C4-2B (cell line): Measurements from ENCODE around the gene IL1RAPL2.

Experiments used
- H3K27ac ChIP-seq: fragments of 450-650 bp; 2 replicates; pipeline ENCODE4 v1.5.1; 2017
- ZFX ChIP-seq: fragments of 450-650 bp; IDR thresholded peaks from 2 replicates; pipeline ENCODE4 v1.6.1; 2017
- TF ChIP-seq, protein P1 (sequence below): fragments of 450-650 bp; conservative IDR thresholded peaks from 2 replicates; pipeline ENCODE4 v1.5.1; 2017; ENCODE audit warnings: mild to moderate bottlenecking

The IL1RAPL2 gene

DNA sequence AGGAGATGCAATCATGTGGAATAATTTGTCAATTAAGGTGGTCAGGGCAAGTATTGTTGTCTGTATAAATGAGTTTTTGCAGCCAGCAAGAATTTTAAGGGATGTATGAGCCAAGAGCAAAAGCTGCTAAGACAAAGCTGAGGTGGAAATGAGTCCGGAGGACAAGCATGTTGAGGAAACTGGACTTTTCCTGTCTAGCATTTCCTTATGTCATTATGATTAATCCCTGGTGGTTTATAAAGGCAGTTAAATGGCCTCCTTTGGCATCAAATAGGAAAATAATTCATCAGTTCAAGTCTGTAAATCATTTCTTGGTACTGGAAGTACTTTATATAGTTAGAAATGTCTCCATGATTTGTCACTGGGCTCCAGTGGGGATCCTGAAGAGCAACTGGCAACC lies 716.1 kb downstream of the IL1RAPL2 start:
- TF ChIP-seq, protein P1, sequence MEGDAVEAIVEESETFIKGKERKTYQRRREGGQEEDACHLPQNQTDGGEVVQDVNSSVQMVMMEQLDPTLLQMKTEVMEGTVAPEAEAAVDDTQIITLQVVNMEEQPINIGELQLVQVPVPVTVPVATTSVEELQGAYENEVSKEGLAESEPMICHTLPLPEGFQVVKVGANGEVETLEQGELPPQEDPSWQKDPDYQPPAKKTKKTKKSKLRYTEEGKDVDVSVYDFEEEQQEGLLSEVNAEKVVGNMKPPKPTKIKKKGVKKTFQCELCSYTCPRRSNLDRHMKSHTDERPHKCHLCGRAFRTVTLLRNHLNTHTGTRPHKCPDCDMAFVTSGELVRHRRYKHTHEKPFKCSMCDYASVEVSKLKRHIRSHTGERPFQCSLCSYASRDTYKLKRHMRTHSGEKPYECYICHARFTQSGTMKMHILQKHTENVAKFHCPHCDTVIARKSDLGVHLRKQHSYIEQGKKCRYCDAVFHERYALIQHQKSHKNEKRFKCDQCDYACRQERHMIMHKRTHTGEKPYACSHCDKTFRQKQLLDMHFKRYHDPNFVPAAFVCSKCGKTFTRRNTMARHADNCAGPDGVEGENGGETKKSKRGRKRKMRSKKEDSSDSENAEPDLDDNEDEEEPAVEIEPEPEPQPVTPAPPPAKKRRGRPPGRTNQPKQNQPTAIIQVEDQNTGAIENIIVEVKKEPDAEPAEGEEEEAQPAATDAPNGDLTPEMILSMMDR, result no peak
- TF ChIP-seq ZFX, result no peak
- H3K27ac ChIP-seq, result no peak overlapping the region

DNA sequence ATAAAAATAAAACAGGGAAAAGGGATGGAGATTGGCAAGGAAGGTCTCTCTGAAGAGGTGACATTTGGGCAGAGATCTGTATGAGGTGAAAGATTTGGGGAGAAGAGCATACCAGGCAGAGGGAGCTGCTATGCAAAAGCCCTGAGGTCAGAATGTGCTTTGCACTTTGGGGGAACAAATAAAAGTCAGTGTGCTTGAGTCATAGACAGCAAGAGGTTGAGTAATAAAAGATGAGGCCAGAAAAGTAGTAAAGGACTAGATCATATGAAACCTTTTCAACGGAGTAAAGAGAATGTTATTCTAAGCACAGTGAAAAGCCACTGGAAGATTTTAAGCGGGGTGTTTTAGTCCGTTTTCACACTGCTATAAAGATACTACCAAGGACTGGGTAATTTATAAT lies 731.0 kb downstream of the IL1RAPL2 start:
- no peak for TF ChIP-seq ZFX
- TF ChIP-seq, protein P1, result no peak
- H3K27ac ChIP-seq, result no peak overlapping the region

DNA sequence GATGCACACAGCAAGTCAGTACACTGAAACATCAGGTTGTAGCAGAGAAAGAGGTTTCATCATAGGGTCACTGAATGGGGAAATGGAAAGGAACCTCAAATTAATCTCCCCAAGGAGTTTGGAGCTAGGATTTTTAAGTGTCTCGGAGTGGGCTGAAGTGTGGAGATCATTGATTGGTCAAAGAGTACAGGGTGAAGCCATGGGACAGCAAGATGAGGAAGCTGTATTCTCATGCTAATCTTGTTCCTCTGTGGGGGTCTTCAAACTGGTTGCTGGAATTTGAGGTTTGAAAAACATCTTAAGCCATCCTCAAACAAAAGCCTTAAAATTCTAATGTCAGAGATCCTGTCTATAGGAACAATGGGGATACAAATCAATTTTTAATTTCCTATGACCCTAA lies 733.3 kb downstream of the IL1RAPL2 start:
- TF ChIP-seq ZFX, result no peak
- no peak overlapping the region for H3K27ac ChIP-seq

DNA sequence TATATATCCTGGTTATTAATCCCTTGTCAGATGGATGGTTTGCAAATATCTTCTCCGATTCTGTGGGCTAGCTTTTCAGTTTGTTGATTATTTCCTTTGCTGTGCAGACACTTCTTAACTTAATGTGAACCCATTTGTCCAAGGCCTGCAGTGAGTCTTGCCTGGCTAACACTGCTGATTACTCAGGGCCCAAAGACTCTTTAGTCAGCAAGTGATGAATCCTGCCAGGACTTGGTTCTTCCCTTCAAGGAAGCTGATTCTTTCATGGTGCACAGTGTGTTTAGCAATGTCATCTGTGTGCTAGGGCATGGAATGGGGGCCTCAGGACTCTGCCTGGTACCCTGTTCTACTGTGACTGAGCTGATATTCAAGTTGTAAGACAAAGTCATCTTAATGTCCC lies 736.2 kb downstream of the IL1RAPL2 start:
- TF ChIP-seq, protein P1, result no peak
- TF ChIP-seq ZFX, result no peak
- no peak overlapping the region for H3K27ac ChIP-seq

DNA sequence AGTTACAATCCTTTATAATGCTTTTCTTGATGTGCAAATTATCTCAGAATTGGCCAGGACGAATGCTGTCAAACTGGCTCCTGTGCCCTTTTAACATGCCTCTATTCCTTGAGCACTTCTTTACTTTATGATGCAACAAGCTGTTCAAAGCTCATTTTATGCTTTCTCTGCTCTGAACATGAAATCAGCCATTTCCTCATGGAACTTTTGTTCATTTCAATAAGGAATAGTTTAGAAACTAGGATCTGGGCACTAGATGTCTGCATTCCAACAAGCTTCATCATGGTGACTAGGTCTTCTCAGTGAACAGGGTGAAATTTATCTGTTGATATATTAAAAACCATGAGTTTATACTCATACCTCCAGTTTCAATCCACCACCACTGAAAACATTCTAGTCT lies 741.8 kb downstream of the IL1RAPL2 start:
- no peak overlapping the region for H3K27ac ChIP-seq
- TF ChIP-seq ZFX, result no peak
- TF ChIP-seq, protein P1, result no peak

DNA sequence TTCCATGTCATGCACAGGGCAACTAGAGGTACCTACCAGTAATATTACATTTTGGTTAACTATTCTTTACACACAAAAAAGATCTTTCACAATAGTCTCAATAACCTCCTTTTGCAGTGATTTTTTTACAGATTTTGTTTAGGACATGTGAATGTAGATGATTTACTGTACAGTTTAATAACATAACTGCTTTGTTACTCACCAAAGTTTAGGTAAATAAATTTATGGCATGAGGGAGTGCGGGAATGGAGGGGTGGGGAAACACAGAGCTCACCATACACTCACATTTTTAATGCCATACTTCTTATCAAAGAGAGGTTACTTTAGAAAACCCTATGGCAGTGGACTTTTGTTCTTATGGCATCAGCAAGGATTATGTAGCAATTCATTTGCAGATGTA lies 747.6 kb downstream of the IL1RAPL2 start:
- no peak for TF ChIP-seq ZFX
- TF ChIP-seq, protein P1, result no peak
- H3K27ac ChIP-seq, result no peak overlapping the region

DNA sequence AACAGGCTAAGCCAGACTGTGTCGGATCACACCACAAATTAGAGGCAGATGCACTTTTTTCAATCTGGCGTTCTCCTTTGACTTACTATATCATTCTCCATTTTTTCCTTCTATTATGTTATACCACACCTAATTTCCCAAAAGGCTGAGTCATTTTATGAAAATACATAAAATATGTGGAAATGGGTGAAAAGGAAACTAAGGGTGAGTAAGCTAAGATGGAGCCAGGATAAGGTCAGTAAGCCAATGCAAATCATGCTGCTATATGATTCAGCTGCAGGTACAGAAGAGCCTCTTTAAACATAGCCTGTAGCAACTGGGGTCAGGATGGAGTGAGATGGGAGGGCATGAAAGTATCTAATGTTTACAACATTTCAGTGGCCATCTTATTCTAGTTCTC lies 748.5 kb downstream of the IL1RAPL2 start:
- TF ChIP-seq, protein P1, result no peak
- TF ChIP-seq ZFX, result no peak
- no peak overlapping the region for H3K27ac ChIP-seq

DNA sequence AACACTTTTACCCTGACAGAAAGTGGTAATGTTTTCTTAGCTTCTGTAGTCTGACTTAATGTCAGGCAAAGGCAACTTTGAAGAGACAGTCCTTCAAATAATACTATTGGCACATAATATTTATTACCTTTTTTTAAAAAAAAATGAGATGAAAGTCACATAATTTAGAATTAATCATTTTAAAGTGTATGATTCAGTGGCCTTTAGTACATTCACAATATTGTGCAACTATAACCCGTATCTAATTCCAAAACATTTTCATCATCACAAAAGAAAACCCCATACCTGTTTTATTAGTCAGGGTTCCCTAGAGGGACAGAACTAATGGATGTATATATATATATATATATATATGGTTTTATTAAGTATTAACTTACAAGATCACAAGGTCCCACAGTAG lies 749.2 kb downstream of the IL1RAPL2 start:
- H3K27ac ChIP-seq, result no peak overlapping the region
- TF ChIP-seq ZFX, result no peak
- TF ChIP-seq, protein P1, result no peak
